K562 (cell line): ENCODE measurements around the gene WFIKKN1. TPM values are rescaled to one million over a fixed set of nuclear protein-coding genes. Genes with fewer than 3 reads are reported as not detected.

ENCODE experiments used
- BCL6 ChIP-seq: fragments of 250-450 bp; sonication (Bioruptor Pico); IDR thresholded peaks from 2 replicates; pipeline ENCODE4 v1.4.0; 2020
- FIP1L1 ChIP-seq: fragments of 200-400 bp; formaldehyde crosslinking; IDR thresholded peaks from 2 replicates; pipeline ENCODE4 v1.6.1; 2018; ENCODE audit warnings: mild to moderate bottlenecking, low read depth, low read length; ENCODE audit not compliant: poor library complexity, severe bottlenecking
- FOXA3 ChIP-seq, 2 experiments: fragments of 450-650 bp in 1 of 2; sonication (generic) in 1 of 2; formaldehyde crosslinking; IDR thresholded peaks in 1 of 2; conservative IDR thresholded peaks in 1 of 2; 2 replicates each; pipeline versions ENCODE4 v1.4.0 to v1.8.0; 2020 to 2022; ENCODE audit warnings: mild to moderate bottlenecking in 2 of 2, missing genetic modification reagents in 1 of 2
- HMGN3 ChIP-seq: IDR thresholded peaks from 2 replicates; pipeline ENCODE4 v1.6.1; 2011; ENCODE audit warnings: borderline replicate concordance, low read depth, mild to moderate bottlenecking, mixed read lengths, low read length; ENCODE audit not compliant: insufficient read length; ENCODE audit errors: extremely low read depth
- NFE2L1 ChIP-seq: fragments of 450-650 bp; IDR thresholded peaks from 2 replicates; pipeline ENCODE4 v1.6.1; 2016; ENCODE audit warnings: missing genetic modification characterization, low read depth, mild to moderate bottlenecking, missing compliant biosample characterization, moderate library complexity, borderline replicate concordance
- NR2C2 ChIP-seq, 2 experiments: fragments of 200-800 bp in 1 of 2; sonication (Bioruptor generic) in 1 of 2; sonication (generic) in 1 of 2; formaldehyde crosslinking in 1 of 2; IDR thresholded peaks; 2 replicates each; pipeline versions ENCODE4 v1.6.1 to v1.8.0; 2016 to 2022; ENCODE audit warnings: mild to moderate bottlenecking in 1 of 2, missing compliant biosample characterization in 1 of 2, missing genetic modification characterization in 1 of 2, missing genetic modification reagents in 1 of 2
- PKNOX1 ChIP-seq: fragments of 450-650 bp; IDR thresholded peaks from 2 replicates; pipeline ENCODE4 v1.6.1; 2016
- POU5F1 ChIP-seq: fragments of 150-350 bp; IDR thresholded peaks from 2 replicates; pipeline ENCODE4 v1.6.1; 2014; ENCODE audit warnings: borderline replicate concordance, low read length, low read depth, mild to moderate bottlenecking; ENCODE audit not compliant: partially characterized antibody
- PTTG1 ChIP-seq: fragments of 450-650 bp; IDR thresholded peaks from 2 replicates; pipeline ENCODE4 v1.6.1; 2016; ENCODE audit warnings: low read depth, mild to moderate bottlenecking, missing genetic modification characterization, missing compliant biosample characterization
- RBM34 ChIP-seq: fragments of 200-400 bp; formaldehyde crosslinking; IDR thresholded peaks from 2 replicates; pipeline ENCODE4 v1.6.1; 2018; ENCODE audit warnings: low read length, borderline replicate concordance; ENCODE audit not compliant: insufficient read depth
- TCFL5 ChIP-seq: fragments of 250-450 bp; sonication (Bioruptor Pico); conservative IDR thresholded peaks from 2 replicates; pipeline ENCODE4 v1.6.1; 2021; ENCODE audit warnings: mild to moderate bottlenecking, moderate library complexity, matching md5 sums
- THAP12 ChIP-seq: fragments of 250-450 bp; sonication (Bioruptor Pico); IDR thresholded peaks from 2 replicates; pipeline ENCODE4 v1.9.0; 2021; ENCODE audit warnings: mild to moderate bottlenecking, inconsistent platforms
- ZFPM2 ChIP-seq: fragments of 250-450 bp; sonication (Bioruptor Pico); IDR thresholded peaks from 2 replicates; pipeline ENCODE4 v1.5.1; 2022; ENCODE audit warnings: mild to moderate bottlenecking
- ZKSCAN1 ChIP-seq: fragments of 150-350 bp; IDR thresholded peaks from 2 replicates; pipeline ENCODE4 v1.6.1; 2016; ENCODE audit warnings: low read depth, low read length
- ZNF146 ChIP-seq: IDR thresholded peaks from one replicate; pipeline ENCODE4 v1.6.1; 2018; ENCODE audit warnings: missing compliant biosample characterization; ENCODE audit not compliant: unreplicated experiment
- ZSCAN32 ChIP-seq: fragments of 450-650 bp; formaldehyde crosslinking; IDR thresholded peaks from 2 replicates; pipeline ENCODE4 v1.4.0; 2020; ENCODE audit warnings: mild to moderate bottlenecking, moderate library complexity
- polyA plus RNA-seq, 8 experiments: library from polyadenylated mRNA; depleted of rRNA in 4 of 8; stranded (reverse) in 5 of 8; unstranded in 3 of 8; fragments of >200 nt; fragmentation: Nextera tagmentation in 2 of 8; fragmentation: Illumina TruSeq in 1 of 8; extraction: Ambion mirVana in 2 of 8; extraction: Trizol in 1 of 8; gene quantifications; 2 replicates each; pipeline versions ENCODE4 v1.2.1 to v1.2.3, GENCODE V29; 2011 to 2014; ENCODE audit warnings: inconsistent platforms in 1 of 8, missing spikeins in 1 of 8
- total RNA-seq, 7 experiments: library from RNA; depleted of rRNA in 6 of 7; stranded (reverse); fragments of >200 nt in 6 of 7; fragmentation: Illumina TruSeq in 2 of 7; extraction: Trizol in 2 of 7; gene quantifications; 2 replicates each; pipeline versions ENCODE4 v1.2.1 to v1.2.3, GENCODE V29; 2011 to 2021; ENCODE audit warnings: low replicate concordance in 1 of 7
- TF ChIP-seq, protein P1 (sequence below): fragments of 250-450 bp; sonication (Bioruptor Pico); IDR thresholded peaks from 2 replicates; pipeline ENCODE4 v1.8.0; 2021; ENCODE audit warnings: borderline replicate concordance, mild to moderate bottlenecking, moderate library complexity; ENCODE audit not compliant: poor library complexity, severe bottlenecking
- TF ChIP-seq, protein P2 (sequence below): fragments of 250-450 bp; sonication (Bioruptor Pico); IDR thresholded peaks from 2 replicates; pipeline ENCODE4 v1.5.0; 2021; ENCODE audit warnings: mild to moderate bottlenecking, borderline replicate concordance
- TF ChIP-seq, protein P3 (sequence below): sonication (generic); formaldehyde crosslinking; IDR thresholded peaks from 2 replicates; pipeline ENCODE4 v1.5.0; 2020; ENCODE audit warnings: missing genetic modification reagents

Gene WFIKKN1
- total and polyA plus RNA-seq, 9 of the 15 experiments (the other 6 are each of a cell fraction or from before 2014, with no cell fraction given), result 0.14 to 1.1 (median 0.50) TPM; not detected in 4

- TF ChIP-seq THAP12 (CRISPR knock-in tag) (peak; percentile 11; the same call in 1 of the 2 replicates), ZSCAN32 (CRISPR knock-in tag) (no peak; the same call in 1 of the 2 replicates), ZFPM2 (peak; percentile 85; the same call in 1 of the 2 replicates), RBM34 (no peak), HMGN3 (no peak), NR2C2 (CRISPR knock-in tag; IDR thresholded peaks at IDR 0.05) (no peak), NR2C2 (tag; IDR thresholded peaks at IDR 0.05) (no peak), NFE2L1 (tag) (no peak), FOXA3 (CRISPR knock-in tag; conservative IDR thresholded peaks at IDR 0.05 in 1 of 2, IDR thresholded peaks at IDR 0.05 in 1 of 2) (0 out of 4 replicates have a peak, but pooled peaks of 1 of the 2 experiments have one; percentile 14), TCFL5 (CRISPR knock-in tag) (no peak), FIP1L1 (no peak), ZNF146 (CRISPR knock-in tag) (no peak), PTTG1 (tag) (no peak), ZKSCAN1 (no peak), PKNOX1 (no peak), BCL6 (CRISPR knock-in tag) (no peak), POU5F1 (no peak)
- TF ChIP-seq, protein P1, sequence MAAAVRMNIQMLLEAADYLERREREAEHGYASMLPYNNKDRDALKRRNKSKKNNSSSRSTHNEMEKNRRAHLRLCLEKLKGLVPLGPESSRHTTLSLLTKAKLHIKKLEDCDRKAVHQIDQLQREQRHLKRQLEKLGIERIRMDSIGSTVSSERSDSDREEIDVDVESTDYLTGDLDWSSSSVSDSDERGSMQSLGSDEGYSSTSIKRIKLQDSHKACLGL (CRISPR knock-in tag), result no peak
- TF ChIP-seq, protein P2, sequence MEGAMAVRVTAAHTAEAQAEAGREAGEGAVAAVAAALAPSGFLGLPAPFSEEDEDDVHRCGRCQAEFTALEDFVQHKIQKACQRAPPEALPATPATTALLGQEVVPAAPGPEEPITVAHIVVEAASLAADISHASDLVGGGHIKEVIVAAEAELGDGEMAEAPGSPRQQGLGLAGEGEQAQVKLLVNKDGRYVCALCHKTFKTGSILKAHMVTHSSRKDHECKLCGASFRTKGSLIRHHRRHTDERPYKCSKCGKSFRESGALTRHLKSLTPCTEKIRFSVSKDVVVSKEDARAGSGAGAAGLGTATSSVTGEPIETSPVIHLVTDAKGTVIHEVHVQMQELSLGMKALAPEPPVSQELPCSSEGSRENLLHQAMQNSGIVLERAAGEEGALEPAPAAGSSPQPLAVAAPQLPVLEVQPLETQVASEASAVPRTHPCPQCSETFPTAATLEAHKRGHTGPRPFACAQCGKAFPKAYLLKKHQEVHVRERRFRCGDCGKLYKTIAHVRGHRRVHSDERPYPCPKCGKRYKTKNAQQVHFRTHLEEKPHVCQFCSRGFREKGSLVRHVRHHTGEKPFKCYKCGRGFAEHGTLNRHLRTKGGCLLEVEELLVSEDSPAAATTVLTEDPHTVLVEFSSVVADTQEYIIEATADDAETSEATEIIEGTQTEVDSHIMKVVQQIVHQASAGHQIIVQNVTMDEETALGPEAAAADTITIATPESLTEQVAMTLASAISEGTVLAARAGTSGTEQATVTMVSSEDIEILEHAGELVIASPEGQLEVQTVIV (CRISPR knock-in tag), result no peak
- TF ChIP-seq, protein P3, sequence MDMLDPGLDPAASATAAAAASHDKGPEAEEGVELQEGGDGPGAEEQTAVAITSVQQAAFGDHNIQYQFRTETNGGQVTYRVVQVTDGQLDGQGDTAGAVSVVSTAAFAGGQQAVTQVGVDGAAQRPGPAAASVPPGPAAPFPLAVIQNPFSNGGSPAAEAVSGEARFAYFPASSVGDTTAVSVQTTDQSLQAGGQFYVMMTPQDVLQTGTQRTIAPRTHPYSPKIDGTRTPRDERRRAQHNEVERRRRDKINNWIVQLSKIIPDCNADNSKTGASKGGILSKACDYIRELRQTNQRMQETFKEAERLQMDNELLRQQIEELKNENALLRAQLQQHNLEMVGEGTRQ (CRISPR knock-in tag), result no peak
These were observed 52.7 kb downstream of the WFIKKN1 start (continued) for GRCh38 chr16:683396-684070.
